Measurements from ENCODE around the gene HMGB1. TPM values are rescaled to one million over a fixed set of nuclear protein-coding genes. Genes with fewer than 3 reads are reported as not detected.
"Not testable (repeated sequence)": the region's sequence is repeated elsewhere in the genome, so short reads cannot be mapped to it uniquely, and the experiment has no call there.

The HMGB1 gene
- total and polyA plus RNA-seq, 2 donors (not counting 1 experiment from before 2014, with no cell fraction given), result 145 to 267 TPM

GRCh38 chr13:30461279-30462066, 4.3 kb downstream of the HMGB1 start:
- Histone ChIP-seq H3K4me3 (replicated peaks in 1 of 4; ENCODE audit: control extremely low read depth in 1 of 4, insufficient read depth in 1 of 4, low read depth in 3 of 4, low read length in 4 of 4) (peak overlapping the region in 1 of 4 experiments; percentile 3), H3K79me2 (ENCODE audit: control insufficient read depth, insufficient read depth, low read length) (peaks cover 26% of the 10 kb centered on the region), H3K4me2 (ENCODE audit: extremely low read depth, insufficient read depth, low read length) (peak overlapping the region; percentile 83)
- H3K27me3 ChIP-seq (ENCODE audit: control insufficient read depth, insufficient read depth, low read length); H3K36me3 ChIP-seq (ENCODE audit: control insufficient read depth, insufficient read depth, low read length); H3K9me3 ChIP-seq (ENCODE audit: control insufficient read depth, insufficient read depth, low read depth, low read length); H4K20me1 ChIP-seq (ENCODE audit: control insufficient read depth, extremely low read depth, insufficient read depth, low read length); H3K4me1 ChIP-seq (ENCODE audit: control insufficient read depth, extremely low read depth, insufficient read depth, low read length); H2AFZ ChIP-seq (ENCODE audit: low read length); H3K9ac ChIP-seq (ENCODE audit: insufficient read depth, low read length); H3K27ac ChIP-seq (ENCODE audit: insufficient read depth, low read length): not testable (repeated sequence)
- TF ChIP-seq CTCF (conservative IDR thresholded peaks at IDR 0.05 in 1 of 2, IDR thresholded peaks at IDR 0.05 in 1 of 2; ENCODE audit: low read depth in 1 of 2, low read length in 2 of 2), result peak; percentile 28 to 50
- DNase-seq (ENCODE audit: low read depth in 2 of 2), result peak; percentile 32 to 68

- no peaks in the 10 kb centered on the region for H3K9me3 ChIP-seq (ENCODE audit: control insufficient read depth, insufficient read depth, low read depth, low read length)
- H3K27me3 ChIP-seq (ENCODE audit: control insufficient read depth, insufficient read depth, low read length), result no peaks in the 10 kb centered on the region
- H3K4me2 ChIP-seq (ENCODE audit: extremely low read depth, insufficient read depth, low read length), result no peak overlapping the region
- no peak overlapping the region for H3K4me3 ChIP-seq (replicated peaks in 1 of 4; ENCODE audit: control extremely low read depth in 1 of 4, insufficient read depth in 1 of 4, low read depth in 3 of 4, low read length in 4 of 4)
- DNase-seq (ENCODE audit: low read depth in 2 of 2), result no peak
- no peak overlapping the region for H2AFZ ChIP-seq (ENCODE audit: low read length)
- H3K9ac ChIP-seq (ENCODE audit: insufficient read depth, low read length), result no peak overlapping the region
- no peak for TF ChIP-seq EZH2 (IDR thresholded peaks at IDR 0.05; ENCODE audit: low read length, missing control alignments)
- TF ChIP-seq CTCF (conservative IDR thresholded peaks at IDR 0.05 in 1 of 2, IDR thresholded peaks at IDR 0.05 in 1 of 2; ENCODE audit: low read depth in 1 of 2, low read length in 2 of 2), result no peak
- H3K4me1 ChIP-seq (ENCODE audit: control insufficient read depth, extremely low read depth, insufficient read depth, low read length), result no peaks in the 10 kb centered on the region
- H3K79me2 ChIP-seq (ENCODE audit: control insufficient read depth, insufficient read depth, low read length), result peaks cover 8% of the 10 kb centered on the region
- no peaks in the 10 kb centered on the region for H3K36me3 ChIP-seq (ENCODE audit: control insufficient read depth, insufficient read depth, low read length)
- H4K20me1 ChIP-seq (ENCODE audit: control insufficient read depth, extremely low read depth, insufficient read depth, low read length), result no peaks in the 10 kb centered on the region
- H3K27ac ChIP-seq (ENCODE audit: insufficient read depth, low read length), result no peak overlapping the region
These were observed 8.3 kb downstream of the HMGB1 start for GRCh38 chr13:30457306-30457891.

- Histone ChIP-seq H4K20me1 (ENCODE audit: control insufficient read depth, extremely low read depth, insufficient read depth, low read length) (no peaks in the 10 kb centered on the region), H3K9ac (ENCODE audit: insufficient read depth, low read length) (no peak overlapping the region), H3K79me2 (ENCODE audit: control insufficient read depth, insufficient read depth, low read length) (no peaks in the 10 kb centered on the region), H3K9me3 (ENCODE audit: control insufficient read depth, insufficient read depth, low read depth, low read length) (no peaks in the 10 kb centered on the region), H2AFZ (ENCODE audit: low read length) (no peak overlapping the region), H3K4me2 (ENCODE audit: extremely low read depth, insufficient read depth, low read length) (no peak overlapping the region), H3K27me3 (ENCODE audit: control insufficient read depth, insufficient read depth, low read length) (no peaks in the 10 kb centered on the region), H3K4me3 (replicated peaks in 1 of 4; ENCODE audit: control extremely low read depth in 1 of 4, insufficient read depth in 1 of 4, low read depth in 3 of 4, low read length in 4 of 4) (no peak overlapping the region), H3K4me1 (ENCODE audit: control insufficient read depth, extremely low read depth, insufficient read depth, low read length) (no peaks in the 10 kb centered on the region), H3K27ac (ENCODE audit: insufficient read depth, low read length) (no peak overlapping the region), H3K36me3 (ENCODE audit: control insufficient read depth, insufficient read depth, low read length) (no peaks in the 10 kb centered on the region)
- DNase-seq (ENCODE audit: low read depth in 2 of 2), result no peak
- TF ChIP-seq CTCF (conservative IDR thresholded peaks at IDR 0.05 in 1 of 2, IDR thresholded peaks at IDR 0.05 in 1 of 2; ENCODE audit: low read depth in 1 of 2, low read length in 2 of 2) (no peak), EZH2 (IDR thresholded peaks at IDR 0.05; ENCODE audit: low read length, missing control alignments) (no peak)
These were observed 9.4 kb downstream of the HMGB1 start for GRCh38 chr13:30456290-30456689.

Measured in fibroblast of lung (primary cell).